C1 segment of cervical spinal cord (tissue), 14 donors: Measurements from ENCODE around the gene CUX1.

Source experiments
- DNase-seq, 14 donors: peaks; one replicate each; lab custom pipeline; 2025; lab: John Stamatoyannopoulos, UW

CUX1 gene

DNA sequence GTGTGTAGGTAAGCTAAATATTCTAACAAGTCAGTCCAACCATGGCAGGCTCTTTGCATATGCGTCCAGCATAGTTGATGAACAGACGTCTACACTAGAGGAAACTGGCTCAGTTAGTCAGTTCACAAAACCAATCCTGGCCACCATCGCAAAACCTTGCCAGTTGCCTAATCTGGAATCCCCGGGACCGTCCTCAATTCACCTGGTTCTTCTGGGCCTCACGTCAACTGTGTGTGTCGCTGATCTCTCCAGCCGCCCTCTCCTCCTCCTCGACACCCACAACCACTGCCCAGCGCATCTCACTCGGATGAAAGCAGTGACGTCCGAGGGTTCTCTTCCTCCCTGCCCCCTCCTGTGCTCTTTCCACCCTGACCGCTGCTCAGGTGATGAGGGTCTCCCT is 251.4 kb downstream of the CUX1 start:
- DNase-seq = no peak

- no peak for DNase-seq
Observed at GRCh38 chr7:102069931-102070629, 252.7 kb downstream of the CUX1 start.

- no peak for DNase-seq
Observed at GRCh38 chr7:102072003-102072402, 254.6 kb downstream of the CUX1 start.

- DNase-seq = no peak
Observed at GRCh38 chr7:102072636-102073209, 255.3 kb downstream of the CUX1 start.

DNA sequence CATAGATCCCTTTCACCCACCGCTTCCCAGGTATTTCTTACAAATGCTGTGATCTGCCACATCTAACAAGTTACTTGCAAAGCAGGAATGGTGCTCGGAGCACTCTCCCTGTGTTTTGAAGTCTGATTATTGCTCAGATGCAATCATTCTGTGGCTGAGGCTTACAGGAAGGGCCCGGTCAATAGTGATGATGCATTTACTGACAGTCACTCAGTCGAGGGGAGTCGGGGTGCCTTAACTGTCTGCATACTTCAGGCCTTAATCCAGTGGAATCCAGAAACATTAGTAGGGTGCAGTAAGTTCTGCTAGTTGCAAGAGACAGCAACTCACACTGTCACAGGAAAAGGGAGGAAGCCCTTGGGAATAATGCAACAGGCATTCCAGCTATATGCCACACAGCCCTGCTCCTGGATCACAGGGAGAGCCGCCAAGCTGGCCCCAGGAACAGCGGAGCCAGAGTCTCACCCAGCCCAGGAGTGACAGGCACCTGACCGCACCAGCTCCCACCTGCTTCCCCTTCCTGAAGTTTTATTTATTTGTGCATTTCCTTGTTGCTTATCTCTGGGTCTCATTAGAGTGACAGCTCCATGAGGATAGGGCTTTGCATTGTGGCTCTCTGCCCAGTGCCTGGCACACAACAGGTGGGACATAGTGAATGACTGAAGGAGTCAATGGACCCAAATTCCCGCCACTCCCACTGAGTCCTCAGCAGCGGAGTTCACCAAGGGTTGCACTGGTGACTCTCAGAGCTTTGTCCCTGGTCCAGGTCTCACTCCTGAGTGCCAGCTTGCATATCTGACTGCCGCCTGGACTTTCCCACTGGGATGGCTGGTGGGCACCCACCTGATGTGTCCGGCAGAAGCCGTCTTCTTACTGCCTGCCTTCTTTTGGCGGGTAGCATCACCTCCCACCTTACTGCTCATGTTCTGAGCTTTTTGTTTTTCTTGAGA is 256.8 kb downstream of the CUX1 start:
- DNase-seq = no peak

GRCh38 chr7:102075126-102075525 is 257.7 kb downstream of the CUX1 start:
- no peak for DNase-seq

DNA sequence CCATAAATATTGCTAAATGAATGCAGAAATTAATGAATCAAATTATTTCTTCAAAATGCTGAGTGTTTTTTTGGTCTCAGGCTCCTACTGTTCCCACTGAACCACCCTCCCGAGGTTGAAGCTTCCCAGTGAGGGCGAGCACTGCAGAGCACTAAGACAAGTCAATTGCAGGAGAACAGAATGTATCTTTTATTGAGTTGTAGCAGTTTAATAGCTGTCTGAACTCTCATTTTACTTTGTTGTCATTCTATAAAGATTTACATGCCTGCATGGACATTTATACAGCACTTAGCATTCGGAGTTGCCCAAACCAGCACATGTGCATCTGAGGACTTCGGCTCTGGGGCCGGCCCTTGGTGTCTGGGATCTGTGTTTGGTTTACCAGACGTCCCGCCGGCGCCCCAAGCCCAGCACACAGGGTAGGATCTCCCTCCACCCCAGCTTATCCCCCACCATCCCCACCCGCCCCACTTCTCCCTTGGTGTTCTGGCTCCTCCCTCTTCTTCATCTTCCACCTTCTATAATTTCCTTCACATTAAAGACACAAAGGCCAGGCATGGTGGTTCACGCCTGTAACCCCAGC is 258.2 kb downstream of the CUX1 start:
- no peak for DNase-seq

DNA sequence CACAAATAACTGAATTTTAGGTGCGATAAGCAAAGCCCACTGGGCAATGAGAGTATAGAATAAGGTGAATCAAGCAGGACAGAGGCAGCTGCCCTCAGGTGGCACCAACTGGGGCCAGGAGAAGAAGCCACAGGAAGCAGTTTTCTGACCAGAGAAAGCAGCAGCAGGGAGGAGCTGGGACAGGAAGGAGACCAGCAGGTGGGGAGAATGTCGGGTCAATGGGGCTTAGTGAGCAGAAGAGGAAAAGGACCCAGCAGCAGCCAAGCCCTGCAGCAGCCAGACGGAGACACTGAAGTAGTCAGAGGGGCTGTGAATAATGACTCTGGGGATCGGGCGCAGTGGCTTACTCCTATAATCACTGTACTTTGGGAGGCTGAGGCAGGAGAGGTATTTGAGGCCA is 259.7 kb downstream of the CUX1 start:
- no peak for DNase-seq

DNA sequence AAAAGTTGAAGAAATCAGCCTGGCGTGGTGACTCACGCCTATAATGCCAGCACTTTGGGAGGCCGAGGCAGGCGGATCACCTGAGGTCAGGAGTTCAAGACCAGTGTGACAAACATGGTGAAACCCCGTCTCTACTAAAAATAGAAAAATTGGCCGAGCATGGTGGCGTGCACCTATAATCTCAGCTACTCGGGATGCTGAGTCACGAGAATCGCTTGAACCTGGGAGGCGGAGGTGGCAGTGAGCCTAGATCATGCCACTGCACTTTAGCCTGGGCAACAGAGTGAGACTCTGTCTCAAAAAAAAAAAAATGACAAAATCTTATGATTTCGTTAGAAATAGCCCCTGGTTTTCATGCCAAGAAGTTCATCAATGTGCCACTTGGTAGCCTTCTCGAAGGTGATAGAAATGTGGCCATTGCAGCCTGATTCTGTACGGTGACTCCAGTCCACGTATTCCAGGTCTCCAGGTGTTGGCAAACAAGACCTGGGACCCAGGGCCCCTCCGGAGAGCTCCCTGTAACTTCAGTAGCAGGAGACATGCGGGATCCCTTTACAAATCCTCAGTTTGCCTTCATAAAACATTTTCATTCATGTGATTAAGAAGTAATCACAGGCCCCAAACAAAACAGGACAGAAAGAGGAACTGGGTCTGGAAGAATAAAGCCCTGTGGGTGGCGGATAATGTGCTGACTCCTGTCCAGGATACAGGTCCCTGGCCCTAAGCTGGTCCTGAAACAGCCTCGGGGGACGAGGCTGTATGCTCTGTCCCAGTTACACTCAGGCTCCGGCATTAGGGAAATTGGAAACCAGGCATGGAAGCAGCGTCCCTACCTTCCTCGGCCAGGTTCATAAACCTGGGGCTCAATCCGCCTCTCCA is 262.0 kb downstream of the CUX1 start:
- no peak for DNase-seq

DNA sequence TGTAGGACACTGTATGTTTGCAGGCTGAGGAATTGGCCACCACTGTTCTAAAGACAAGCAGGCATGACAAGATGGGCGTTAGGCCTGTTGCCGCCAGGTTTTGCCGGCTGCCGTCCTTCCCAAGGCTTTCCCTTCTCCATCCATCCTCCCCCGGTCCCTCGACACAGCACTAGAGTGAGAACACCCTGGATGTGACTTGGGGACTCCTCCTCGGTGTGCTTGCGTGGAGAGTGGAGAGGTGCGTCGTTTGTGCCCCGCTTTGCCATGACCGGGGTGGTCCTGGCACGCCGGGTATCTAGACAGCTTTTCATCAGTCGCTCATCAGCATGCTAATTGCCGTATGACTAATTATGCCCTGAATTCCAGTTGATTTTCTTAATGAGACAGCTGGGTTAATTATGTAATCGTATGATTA is 262.6 kb downstream of the CUX1 start:
- DNase-seq = peak in 3 of 14 donors; percentile 36 to 62 (median 57)

- DNase-seq = peak in 8 of 14 donors; percentile 12 to 57 (median 32)
Observed at GRCh38 chr7:102080434-102081243, 263.2 kb downstream of the CUX1 start.

- DNase-seq = no peak
Observed at GRCh38 chr7:102081244-102081627, 263.8 kb downstream of the CUX1 start.

DNA sequence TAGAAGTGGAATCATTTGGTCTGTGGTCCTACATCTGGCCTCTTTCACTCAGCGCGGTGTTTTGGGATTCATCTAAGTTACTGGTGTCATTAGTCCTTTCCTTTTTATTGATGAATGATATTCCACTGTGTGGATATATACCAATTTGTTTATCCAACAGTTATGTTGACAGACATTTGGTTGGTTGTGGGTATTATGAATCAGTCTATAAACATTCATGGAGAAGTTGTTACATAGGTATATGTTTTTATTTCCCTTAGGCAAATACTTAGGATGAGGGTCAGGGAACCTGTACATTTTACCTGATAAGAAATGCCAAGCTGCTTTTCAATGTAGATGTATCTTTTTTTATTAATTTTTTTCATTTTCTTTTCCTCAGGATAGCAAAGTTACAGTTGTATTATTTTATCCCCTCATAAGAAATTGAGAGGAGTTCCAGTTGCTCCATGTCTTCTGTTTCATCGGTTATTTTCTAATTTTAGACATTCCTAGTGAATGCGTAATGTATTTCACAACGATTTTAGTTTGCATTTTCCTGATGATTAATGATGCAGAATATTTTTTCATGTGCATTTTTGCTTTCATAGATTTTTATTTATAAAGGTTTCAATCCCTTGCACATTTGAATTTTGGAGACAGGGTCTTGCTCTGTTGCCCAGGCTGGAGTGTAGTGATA is 265.4 kb downstream of the CUX1 start:
- no peak for DNase-seq

- DNase-seq = no peak
Observed at GRCh38 chr7:102085218-102085772, 267.9 kb downstream of the CUX1 start.

GRCh38 chr7:102089175-102090098 is 272.0 kb downstream of the CUX1 start:
- DNase-seq = no peak

GRCh38 chr7:102093599-102094315 is 276.3 kb downstream of the CUX1 start:
- no peak for DNase-seq

GRCh38 chr7:102094316-102094650 is 276.9 kb downstream of the CUX1 start:
- no peak for DNase-seq
